OCI-LY7 (cell line): ENCODE measurements around the gene SLC6A19.

Source experiments
- EZH2phosphoT487 ChIP-seq: fragments of 200-600 bp; sonication (generic); IDR thresholded peaks from 2 replicates; pipeline ENCODE4 v1.6.1; 2018; ENCODE audit warnings: low read depth, borderline replicate concordance, mild to moderate bottlenecking, mixed run types, antibody characterized with exemption, low read length, moderate library complexity, mixed read lengths
- TF ChIP-seq, protein P1 (sequence below): fragments of 200-600 bp; sonication (generic); conservative IDR thresholded peaks from 2 replicates; pipeline ENCODE4 v1.5.1; 2014; ENCODE audit warnings: mild to moderate bottlenecking, antibody characterized with exemption, low read length, moderate library complexity, mixed read lengths

DNA sequence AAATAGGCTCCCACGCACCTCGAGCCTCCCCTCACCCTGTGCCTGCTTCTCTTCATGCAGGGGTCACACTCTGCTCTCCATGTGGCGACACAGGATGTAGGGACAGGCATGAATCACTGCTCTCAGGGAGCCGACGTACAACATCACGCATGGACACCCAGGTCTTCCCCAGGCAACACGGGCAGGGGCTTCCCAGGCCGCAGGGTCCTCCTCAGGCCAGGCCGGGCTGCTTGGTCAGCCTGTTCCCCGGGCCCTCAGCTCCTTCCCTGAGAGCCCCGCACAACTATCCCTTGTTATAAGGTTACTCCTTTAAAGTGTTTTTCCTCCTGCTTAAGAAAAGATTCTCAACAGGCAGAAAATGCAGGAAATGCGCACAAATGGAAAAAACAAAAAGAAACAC, 24.8 kb downstream of the SLC6A19 start:
- TF ChIP-seq, protein P1, sequence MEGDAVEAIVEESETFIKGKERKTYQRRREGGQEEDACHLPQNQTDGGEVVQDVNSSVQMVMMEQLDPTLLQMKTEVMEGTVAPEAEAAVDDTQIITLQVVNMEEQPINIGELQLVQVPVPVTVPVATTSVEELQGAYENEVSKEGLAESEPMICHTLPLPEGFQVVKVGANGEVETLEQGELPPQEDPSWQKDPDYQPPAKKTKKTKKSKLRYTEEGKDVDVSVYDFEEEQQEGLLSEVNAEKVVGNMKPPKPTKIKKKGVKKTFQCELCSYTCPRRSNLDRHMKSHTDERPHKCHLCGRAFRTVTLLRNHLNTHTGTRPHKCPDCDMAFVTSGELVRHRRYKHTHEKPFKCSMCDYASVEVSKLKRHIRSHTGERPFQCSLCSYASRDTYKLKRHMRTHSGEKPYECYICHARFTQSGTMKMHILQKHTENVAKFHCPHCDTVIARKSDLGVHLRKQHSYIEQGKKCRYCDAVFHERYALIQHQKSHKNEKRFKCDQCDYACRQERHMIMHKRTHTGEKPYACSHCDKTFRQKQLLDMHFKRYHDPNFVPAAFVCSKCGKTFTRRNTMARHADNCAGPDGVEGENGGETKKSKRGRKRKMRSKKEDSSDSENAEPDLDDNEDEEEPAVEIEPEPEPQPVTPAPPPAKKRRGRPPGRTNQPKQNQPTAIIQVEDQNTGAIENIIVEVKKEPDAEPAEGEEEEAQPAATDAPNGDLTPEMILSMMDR = no peak
- TF ChIP-seq EZH2phosphoT487 = no peak
